ENCODE results near the gene GAD2. TPM values are rescaled to one million over a fixed set of nuclear protein-coding genes. Genes with fewer than 3 reads are reported as not detected.

The GAD2 gene
- total RNA-seq, 4 donors from 2014 or later: not detected

- no peak overlapping the region for H3K4me3 ChIP-seq
- no peak for TF ChIP-seq POLR2A (IDR thresholded peaks at IDR 0.05)
- TF ChIP-seq CTCF (IDR thresholded peaks at IDR 0.05): no peak
- no peaks in the 10 kb centered on the region for H3K27me3 ChIP-seq
- no peaks in the 10 kb centered on the region for H3K9me3 ChIP-seq
- H3K4me1 ChIP-seq: no peaks in the 10 kb centered on the region
- H3K36me3 ChIP-seq: no peaks in the 10 kb centered on the region
- H3K27ac ChIP-seq: no peak overlapping the region
- no peak for DNase-seq
Measured at GRCh38 chr10:26291721-26292480, 75.3 kb downstream of the GAD2 start.

- H3K36me3 ChIP-seq: no peaks in the 10 kb centered on the region
- no peak for TF ChIP-seq CTCF (IDR thresholded peaks at IDR 0.05)
- TF ChIP-seq POLR2A (IDR thresholded peaks at IDR 0.05): no peak
- H3K27ac ChIP-seq: no peak overlapping the region
- DNase-seq: no peak
- no peak overlapping the region for H3K4me3 ChIP-seq
- H3K4me1 ChIP-seq: no peaks in the 10 kb centered on the region
- H3K27me3 ChIP-seq: no peaks in the 10 kb centered on the region
- H3K9me3 ChIP-seq: no peaks in the 10 kb centered on the region
Measured at GRCh38 chr10:26296360-26296759, 79.8 kb downstream of the GAD2 start.

GRCh38 chr10:26300001-26300400 is 83.4 kb downstream of the GAD2 start:
- Histone ChIP-seq H3K4me1 (no peaks in the 10 kb centered on the region), H3K36me3 (no peaks in the 10 kb centered on the region), H3K4me3 (no peak overlapping the region), H3K27me3 (no peaks in the 10 kb centered on the region), H3K27ac (no peak overlapping the region), H3K9me3 (no peaks in the 10 kb centered on the region)
- no peak for TF ChIP-seq CTCF (IDR thresholded peaks at IDR 0.05)
- TF ChIP-seq POLR2A (IDR thresholded peaks at IDR 0.05): no peak
- no peak for DNase-seq

GRCh38 chr10:26303366-26303765 is 86.8 kb downstream of the GAD2 start:
- Histone ChIP-seq H3K4me3 (no peak overlapping the region), H3K4me1 (no peaks in the 10 kb centered on the region), H3K27me3 (no peaks in the 10 kb centered on the region), H3K27ac (no peak overlapping the region), H3K36me3 (no peaks in the 10 kb centered on the region), H3K9me3 (no peaks in the 10 kb centered on the region)
- no peak for TF ChIP-seq CTCF (IDR thresholded peaks at IDR 0.05)
- DNase-seq: no peak

- no peak for DNase-seq
- H3K27me3 ChIP-seq: no peaks in the 10 kb centered on the region
- H3K4me3 ChIP-seq: no peak overlapping the region
- H3K36me3 ChIP-seq: no peaks in the 10 kb centered on the region
- H3K9me3 ChIP-seq: no peaks in the 10 kb centered on the region
- H3K27ac ChIP-seq: no peak overlapping the region
- H3K4me1 ChIP-seq: no peaks in the 10 kb centered on the region
- TF ChIP-seq POLR2A (IDR thresholded peaks at IDR 0.05): no peak
- TF ChIP-seq CTCF (IDR thresholded peaks at IDR 0.05): no peak
Measured at GRCh38 chr10:26310361-26310760, 93.8 kb downstream of the GAD2 start.

Data from Peyer's patch (tissue), 4 donors.